WERI-Rb-1 (cell line): Measurements from ENCODE around the gene TSPEAR.

ENCODE experiments used
- DNase-seq: peaks from one replicate; pipeline ENCODE4 v3.0.0-alpha.2; 2020
- H3K27ac ChIP-seq: fragments of 250-450 bp; sonication (Bioruptor Pico); 2 replicates; pipeline ENCODE4 v1.5.1; 2020; ENCODE audit warnings: mild to moderate bottlenecking, moderate library complexity
- H3K27me3 ChIP-seq: fragments of 250-450 bp; sonication (Bioruptor Pico); 2 replicates; pipeline ENCODE4 v1.5.1; 2021; ENCODE audit warnings: mild to moderate bottlenecking, low read depth, moderate library complexity; ENCODE audit not compliant: insufficient read depth, severe bottlenecking
- H3K36me3 ChIP-seq: fragments of 250-450 bp; sonication (Bioruptor Pico); 2 replicates; pipeline ENCODE4 v1.5.1; 2020; ENCODE audit warnings: mild to moderate bottlenecking, moderate library complexity
- H3K4me3 ChIP-seq: 2 replicates; pipeline ENCODE4 v1.5.1; 2011; ENCODE audit warnings: low read depth, mild to moderate bottlenecking, control low read depth, low read length
- H3K9me3 ChIP-seq: fragments of 250-450 bp; sonication (Bioruptor Pico); 2 replicates; pipeline ENCODE4 v1.5.1; 2021; ENCODE audit warnings: mild to moderate bottlenecking, moderate library complexity; ENCODE audit not compliant: severe bottlenecking
- TF ChIP-seq, protein P1 (sequence below): IDR thresholded peaks from 2 replicates; pipeline ENCODE4 v1.5.1; 2011; ENCODE audit warnings: low read depth, mild to moderate bottlenecking, control low read depth, inconsistent platforms, low read length

TSPEAR gene

DNA sequence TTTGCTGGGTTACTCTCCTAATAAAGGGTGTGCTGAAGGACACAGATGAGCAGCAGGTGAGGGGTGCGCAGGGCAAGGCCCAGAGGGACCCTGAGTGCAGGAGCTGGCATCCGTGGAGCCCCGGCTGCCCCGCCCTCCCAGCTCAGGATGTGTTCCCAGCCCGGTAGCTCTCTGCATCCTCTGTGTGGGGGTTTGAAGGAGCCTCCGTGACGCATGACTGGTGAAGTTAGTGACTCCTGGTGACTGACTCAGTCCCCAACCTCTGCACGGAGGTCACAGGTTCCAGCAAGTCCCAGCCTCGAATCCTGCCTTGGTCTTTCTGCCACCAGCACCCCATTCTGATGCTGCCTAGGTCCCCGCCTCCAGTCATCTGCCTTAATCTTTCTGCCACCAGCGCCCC, 21.6 kb upstream of the TSPEAR start:
- Histone ChIP-seq H3K4me3 (no peak overlapping the region), H3K27ac (no peak overlapping the region), H3K36me3 (no peaks in the 10 kb centered on the region), H3K9me3 (peaks cover 49% of the 10 kb centered on the region), H3K27me3 (no peaks in the 10 kb centered on the region)
- no peak for DNase-seq
- TF ChIP-seq, protein P1, sequence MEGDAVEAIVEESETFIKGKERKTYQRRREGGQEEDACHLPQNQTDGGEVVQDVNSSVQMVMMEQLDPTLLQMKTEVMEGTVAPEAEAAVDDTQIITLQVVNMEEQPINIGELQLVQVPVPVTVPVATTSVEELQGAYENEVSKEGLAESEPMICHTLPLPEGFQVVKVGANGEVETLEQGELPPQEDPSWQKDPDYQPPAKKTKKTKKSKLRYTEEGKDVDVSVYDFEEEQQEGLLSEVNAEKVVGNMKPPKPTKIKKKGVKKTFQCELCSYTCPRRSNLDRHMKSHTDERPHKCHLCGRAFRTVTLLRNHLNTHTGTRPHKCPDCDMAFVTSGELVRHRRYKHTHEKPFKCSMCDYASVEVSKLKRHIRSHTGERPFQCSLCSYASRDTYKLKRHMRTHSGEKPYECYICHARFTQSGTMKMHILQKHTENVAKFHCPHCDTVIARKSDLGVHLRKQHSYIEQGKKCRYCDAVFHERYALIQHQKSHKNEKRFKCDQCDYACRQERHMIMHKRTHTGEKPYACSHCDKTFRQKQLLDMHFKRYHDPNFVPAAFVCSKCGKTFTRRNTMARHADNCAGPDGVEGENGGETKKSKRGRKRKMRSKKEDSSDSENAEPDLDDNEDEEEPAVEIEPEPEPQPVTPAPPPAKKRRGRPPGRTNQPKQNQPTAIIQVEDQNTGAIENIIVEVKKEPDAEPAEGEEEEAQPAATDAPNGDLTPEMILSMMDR: no peak

DNA sequence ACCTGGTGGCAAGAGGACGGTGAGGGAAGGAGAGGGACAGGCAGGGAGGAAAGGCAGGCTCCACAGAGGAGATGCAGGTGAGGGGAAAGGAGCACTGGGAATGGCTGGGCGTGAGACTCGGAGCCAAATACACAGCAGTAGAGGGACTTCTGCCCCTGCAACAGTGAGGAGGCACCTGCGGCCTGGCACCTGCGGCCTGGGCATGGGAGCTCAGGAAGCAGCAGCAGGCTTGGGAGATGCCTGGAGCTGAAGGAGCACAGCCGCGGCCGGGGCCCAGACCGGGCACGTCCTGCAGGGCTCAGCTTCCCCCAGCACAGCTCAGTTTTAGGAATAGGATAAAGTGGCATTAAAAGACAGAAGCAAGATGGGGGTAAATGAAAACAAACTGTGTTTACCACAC, 20.9 kb upstream of the TSPEAR start:
- Histone ChIP-seq H3K4me3 (no peak overlapping the region), H3K9me3 (peaks cover 42% of the 10 kb centered on the region), H3K27me3 (no peaks in the 10 kb centered on the region), H3K27ac (peak overlapping the region; percentile 61), H3K36me3 (no peaks in the 10 kb centered on the region)
- DNase-seq: no peak
- TF ChIP-seq, protein P1: no peak

DNA sequence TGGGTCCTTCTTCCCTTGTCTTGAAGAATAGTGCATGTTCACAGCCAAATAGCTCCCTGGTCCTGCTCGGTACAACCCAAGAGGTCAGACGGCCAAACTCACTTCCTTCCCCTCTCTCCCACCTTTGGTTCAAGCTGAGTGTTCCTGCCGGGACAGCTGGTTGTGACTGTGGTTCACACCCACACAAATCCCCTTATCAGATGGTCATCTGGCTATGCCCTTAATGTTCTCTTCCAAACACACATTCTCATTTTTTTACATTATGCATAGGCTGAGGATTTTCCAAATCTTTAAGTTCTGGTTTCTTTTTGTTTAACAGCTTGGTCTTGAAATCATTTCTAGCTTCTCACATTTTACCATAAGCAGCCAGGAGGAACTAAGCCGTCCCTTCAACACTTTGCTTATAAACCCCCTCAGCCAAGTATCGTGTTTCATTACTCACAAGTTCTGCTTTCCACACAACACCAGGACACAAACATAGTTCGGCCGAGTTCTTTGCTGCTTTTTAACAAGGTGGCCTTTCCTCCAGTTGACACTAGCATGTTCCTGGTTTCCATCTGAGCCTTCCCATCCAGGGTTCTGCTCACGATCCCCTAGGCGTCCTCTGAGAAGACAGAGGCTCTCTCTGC, 19.7 kb upstream of the TSPEAR start:
- H3K4me3 ChIP-seq: no peak overlapping the region
- TF ChIP-seq, protein P1: no peak
- no peaks in the 10 kb centered on the region for H3K27me3 ChIP-seq
- peak overlapping the region; percentile 61 for H3K27ac ChIP-seq
- peaks cover 32% of the 10 kb centered on the region for H3K9me3 ChIP-seq
- no peaks in the 10 kb centered on the region for H3K36me3 ChIP-seq
- DNase-seq: no peak

DNA sequence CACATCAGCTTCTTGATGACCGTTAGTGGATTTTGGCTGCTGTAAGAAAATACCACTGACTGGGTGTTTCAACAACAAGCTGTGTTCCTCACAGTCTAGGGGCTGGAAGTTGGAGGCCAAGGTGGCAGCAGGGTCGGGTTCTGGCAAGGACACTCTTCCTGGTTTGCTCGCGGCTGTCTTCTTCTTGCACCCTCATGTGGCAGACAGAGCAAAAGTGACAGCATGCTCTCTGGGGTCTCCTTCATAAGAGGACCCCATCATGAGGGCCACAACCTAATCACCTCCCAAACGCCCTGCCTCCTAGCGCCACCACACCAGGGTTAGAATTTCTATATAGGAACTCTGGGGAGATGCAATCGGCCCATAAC, 18.6 kb upstream of the TSPEAR start:
- no peak for DNase-seq
- no peaks in the 10 kb centered on the region for H3K36me3 ChIP-seq
- TF ChIP-seq, protein P1: no peak
- H3K27ac ChIP-seq: no peak overlapping the region; the same call in 1 of the 2 replicates
- H3K4me3 ChIP-seq: no peak overlapping the region
- H3K27me3 ChIP-seq: no peaks in the 10 kb centered on the region
- peaks cover 25% of the 10 kb centered on the region for H3K9me3 ChIP-seq

DNA sequence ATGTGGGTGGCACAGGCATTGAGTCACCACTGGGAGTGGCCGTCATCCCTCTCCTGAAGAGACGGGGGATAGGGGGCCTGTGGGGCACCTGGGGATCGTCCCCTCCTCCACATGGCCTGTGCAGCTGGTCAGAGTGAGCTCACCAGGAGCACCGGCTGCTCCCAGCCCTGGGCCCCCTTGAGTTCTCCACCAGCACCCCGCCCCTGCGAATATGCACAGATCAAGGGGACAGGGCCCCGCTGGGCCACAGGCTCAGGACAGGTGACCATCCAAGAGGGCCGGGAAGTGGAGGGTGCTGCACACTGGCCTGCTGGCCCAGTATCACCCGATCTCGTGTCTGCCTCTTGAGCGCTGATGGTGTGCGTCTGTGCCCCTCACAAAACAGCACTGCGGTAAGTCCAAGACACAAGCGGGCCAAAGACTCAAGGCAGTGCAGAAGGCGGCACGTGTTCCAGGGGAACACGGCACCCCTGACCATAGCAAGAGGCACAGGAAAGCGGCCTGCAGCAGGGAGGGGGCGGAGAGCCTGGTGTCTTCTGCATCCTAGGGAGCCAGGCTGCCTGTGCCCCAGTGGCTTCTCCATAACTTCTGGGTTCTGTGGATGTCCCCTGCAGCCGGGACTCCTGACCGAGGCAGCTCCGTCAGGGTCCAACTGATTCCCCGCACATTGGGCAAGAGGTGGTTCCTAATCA, 18.1 kb upstream of the TSPEAR start:
- Histone ChIP-seq H3K4me3 (no peak overlapping the region), H3K27ac (no peak overlapping the region), H3K9me3 (peaks cover 25% of the 10 kb centered on the region), H3K36me3 (no peaks in the 10 kb centered on the region), H3K27me3 (no peaks in the 10 kb centered on the region)
- no peak for DNase-seq
- TF ChIP-seq, protein P1: no peak
